IPS-18c (cell line): Measurements from ENCODE around the gene TRIM31.
"Not testable (repeated sequence)": the region's sequence is repeated elsewhere in the genome, so short reads cannot be mapped to it uniquely, and the experiment has no call there.

Source experiments
- H3K4me3 ChIP-seq: 2 replicates; pipeline ENCODE4 v1.7.0; 2013; ENCODE audit warnings: low read depth, mild to moderate bottlenecking, low read length, moderate library complexity; ENCODE audit not compliant: insufficient read depth
- H3K9me3 ChIP-seq: one replicate; pipeline ENCODE4 v1.6.1; 2013; ENCODE audit warnings: mild to moderate bottlenecking, low read length, moderate library complexity; ENCODE audit not compliant: control insufficient read depth, insufficient read depth

Gene TRIM31

GRCh38 chr6:30151580-30151979, 38.7 kb upstream of the TRIM31 start:
- no peaks in the 10 kb centered on the region for H3K9me3 ChIP-seq
- H3K4me3 ChIP-seq, result no peak overlapping the region

- no peaks in the 10 kb centered on the region for H3K9me3 ChIP-seq
- H3K4me3 ChIP-seq, result no peak overlapping the region
Measured at GRCh38 chr6:30150671-30151395, 37.9 kb upstream of the TRIM31 start.

GRCh38 chr6:30149858-30150550, 37.1 kb upstream of the TRIM31 start:
- no peak overlapping the region for H3K4me3 ChIP-seq
- H3K9me3 ChIP-seq, result no peaks in the 10 kb centered on the region

- H3K9me3 ChIP-seq, result no peaks in the 10 kb centered on the region
- no peak overlapping the region for H3K4me3 ChIP-seq
Measured at GRCh38 chr6:30149234-30149633, 36.3 kb upstream of the TRIM31 start.

- no peaks in the 10 kb centered on the region for H3K9me3 ChIP-seq
Measured at GRCh38 chr6:30147096-30147495, 34.2 kb upstream of the TRIM31 start.

GRCh38 chr6:30145818-30146217, 32.9 kb upstream of the TRIM31 start:
- Histone ChIP-seq H3K4me3 (no peak overlapping the region), H3K9me3 (no peaks in the 10 kb centered on the region)

More at GRCh38 chr6:30147096-30147495, 34.2 kb upstream of the TRIM31 start:
- no peak overlapping the region for H3K4me3 ChIP-seq

GRCh38 chr6:30144811-30145210, 31.9 kb upstream of the TRIM31 start:
- Histone ChIP-seq H3K9me3 (no peaks in the 10 kb centered on the region), H3K4me3 (no peak overlapping the region)

- H3K4me3 ChIP-seq, result no peak overlapping the region
Measured at GRCh38 chr6:30143780-30144179, 30.9 kb upstream of the TRIM31 start.

GRCh38 chr6:30142665-30143064, 29.8 kb upstream of the TRIM31 start:
- Histone ChIP-seq H3K4me3 (no peak overlapping the region), H3K9me3 (no peaks in the 10 kb centered on the region)

More at GRCh38 chr6:30143780-30144179, 30.9 kb upstream of the TRIM31 start:
- no peaks in the 10 kb centered on the region for H3K9me3 ChIP-seq

- H3K9me3 ChIP-seq, H3K4me3 ChIP-seq: not testable (repeated sequence)
Measured at GRCh38 chr6:30140240-30140639, 27.4 kb upstream of the TRIM31 start.

GRCh38 chr6:30136570-30137286, 23.8 kb upstream of the TRIM31 start:
- H3K4me3 ChIP-seq, result no peak overlapping the region
- no peaks in the 10 kb centered on the region for H3K9me3 ChIP-seq

- Histone ChIP-seq H3K9me3 (no peaks in the 10 kb centered on the region), H3K4me3 (no peak within 1 kb of the TSS)
Measured at GRCh38 chr6:30135757-30136156, 22.9 kb upstream of the TRIM31 start, which contains the start of gene TRIM40. Gene TRIM40 (plus strand): TSS chr6:30136140. CDS start chr6:30137037, 897 bp downstream.

- Histone ChIP-seq H3K4me3 (no peak overlapping the region), H3K9me3 (no peaks in the 10 kb centered on the region)
Measured at GRCh38 chr6:30135147-30135546, 22.3 kb upstream of the TRIM31 start.

GRCh38 chr6:30131947-30132497, 19.1 kb upstream of the TRIM31 start:
- no peak overlapping the region for H3K4me3 ChIP-seq

GRCh38 chr6:30130887-30131862, 18.3 kb upstream of the TRIM31 start:
- H3K9me3 ChIP-seq, result no peaks in the 10 kb centered on the region
- H3K4me3 ChIP-seq, result no peak overlapping the region

More at GRCh38 chr6:30131947-30132497, 19.1 kb upstream of the TRIM31 start:
- no peaks in the 10 kb centered on the region for H3K9me3 ChIP-seq

GRCh38 chr6:30130179-30130679, 17.3 kb upstream of the TRIM31 start:
- Histone ChIP-seq H3K4me3 (no peak overlapping the region), H3K9me3 (no peaks in the 10 kb centered on the region)
